Measurements from ENCODE around the gene LIMS1. TPM values are rescaled to one million over a fixed set of nuclear protein-coding genes. Genes with fewer than 3 reads are reported as not detected.
"Not testable (repeated sequence)": the region's sequence is repeated elsewhere in the genome, so short reads cannot be mapped to it uniquely, and the experiment has no call there.

The LIMS1 gene
- total RNA-seq, 4 donors from 2014 or later, result 55.5 to 87.2 (median 68.7) TPM

DNA sequence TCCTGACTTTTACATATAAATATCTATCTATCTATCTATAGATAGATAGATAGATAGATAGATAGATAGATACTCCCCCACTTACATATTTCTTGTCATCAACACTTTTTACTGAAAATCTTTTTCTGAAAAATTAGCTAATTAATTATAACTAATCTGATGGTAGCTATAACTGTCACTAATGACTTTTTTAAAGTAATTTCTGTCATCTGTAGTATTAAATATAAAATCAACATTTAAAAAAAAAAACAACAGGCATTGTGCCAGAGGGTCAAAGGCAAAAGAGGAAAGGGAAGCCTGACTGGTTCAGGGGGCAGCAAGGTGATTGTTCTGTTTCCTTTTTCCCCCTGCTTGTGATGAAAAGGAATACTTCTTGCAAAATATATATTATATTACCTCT lies 122.0 kb downstream of the LIMS1 start:
- not testable (repeated sequence) for H3K36me3 ChIP-seq; H3K9me3 ChIP-seq; H3K27me3 ChIP-seq; DNase-seq (ENCODE audit: low spot score in 2 of 2); H3K4me1 ChIP-seq; H3K4me3 ChIP-seq; H3K27ac ChIP-seq

DNA sequence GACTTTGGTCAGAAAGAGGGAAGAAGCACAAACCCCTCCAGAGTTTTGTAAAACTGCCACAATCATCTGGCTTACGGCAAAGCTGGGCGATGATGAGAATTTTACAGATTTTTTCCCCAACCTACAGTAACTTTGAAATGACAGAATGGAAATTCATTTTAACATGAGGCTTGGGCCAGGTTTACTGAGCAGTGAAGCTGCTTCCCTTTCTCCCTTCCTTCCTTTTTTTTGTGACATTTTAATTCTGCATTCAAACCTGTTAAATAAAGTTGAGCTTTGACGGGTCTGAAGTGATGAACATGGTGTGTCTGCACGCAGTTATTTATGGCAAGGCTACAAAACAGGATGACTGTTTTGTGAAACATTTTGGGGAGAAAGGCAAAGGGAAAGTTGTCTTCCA lies 123.2 kb downstream of the LIMS1 start:
- not testable (repeated sequence) for H3K9me3 ChIP-seq; H3K4me3 ChIP-seq; H3K4me1 ChIP-seq; H3K27ac ChIP-seq; H3K27me3 ChIP-seq; DNase-seq (ENCODE audit: low spot score in 2 of 2); H3K36me3 ChIP-seq
- 71% methylated on average over 4 of the region's 4 CpGs for WGBS

DNA sequence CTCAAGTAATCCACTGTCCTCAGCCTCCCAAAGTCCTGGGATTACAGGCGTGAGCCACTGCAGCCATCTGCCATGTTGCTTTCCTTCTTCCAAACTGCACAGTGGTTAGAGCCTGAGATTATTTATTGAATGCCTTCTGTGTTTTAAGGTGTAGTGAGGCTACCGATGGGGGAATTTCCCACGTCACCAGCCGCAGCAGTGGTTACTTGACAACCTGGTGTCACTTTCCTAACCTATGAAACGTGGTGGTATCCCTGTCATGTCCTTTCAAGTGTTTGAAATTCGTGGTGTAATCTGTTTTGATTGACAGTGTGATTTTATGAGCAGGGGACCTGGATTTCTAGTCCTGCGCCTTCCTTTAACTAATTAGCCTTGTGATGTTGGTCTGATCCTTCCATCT lies 124.3 kb downstream of the LIMS1 start:
- H3K27ac ChIP-seq; H3K27me3 ChIP-seq; H3K4me3 ChIP-seq; H3K9me3 ChIP-seq; H3K36me3 ChIP-seq; H3K4me1 ChIP-seq; DNase-seq (ENCODE audit: low spot score in 2 of 2): not testable (repeated sequence)
- 90% methylated on average over 2 of the region's 7 CpGs for WGBS

DNA sequence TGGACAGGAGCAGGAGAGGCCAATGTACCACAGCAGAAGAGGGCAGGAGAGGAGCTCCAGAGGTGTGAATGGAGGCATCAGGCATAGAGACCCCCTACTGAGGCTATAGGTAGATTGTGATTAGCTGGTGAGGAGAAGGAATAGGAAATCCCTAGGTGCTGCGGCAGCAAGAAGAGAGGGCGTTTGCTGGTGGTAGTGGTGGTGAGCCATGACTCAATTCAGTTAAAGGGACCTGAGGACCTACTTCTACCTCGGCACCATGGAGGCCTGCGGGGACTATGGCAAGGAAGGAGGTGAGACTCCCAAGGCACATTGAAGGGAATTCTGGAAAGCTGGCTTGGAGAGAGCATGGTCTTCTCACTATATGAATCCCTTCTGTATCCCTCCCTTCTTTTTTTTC lies 127.2 kb downstream of the LIMS1 start:
- H3K9me3 ChIP-seq; H3K36me3 ChIP-seq; H3K27ac ChIP-seq; H3K4me1 ChIP-seq; H3K4me3 ChIP-seq; H3K27me3 ChIP-seq; DNase-seq (ENCODE audit: low spot score in 2 of 2): not testable (repeated sequence)
- WGBS, result 68% methylated on average over 4 of the region's 4 CpGs

DNA sequence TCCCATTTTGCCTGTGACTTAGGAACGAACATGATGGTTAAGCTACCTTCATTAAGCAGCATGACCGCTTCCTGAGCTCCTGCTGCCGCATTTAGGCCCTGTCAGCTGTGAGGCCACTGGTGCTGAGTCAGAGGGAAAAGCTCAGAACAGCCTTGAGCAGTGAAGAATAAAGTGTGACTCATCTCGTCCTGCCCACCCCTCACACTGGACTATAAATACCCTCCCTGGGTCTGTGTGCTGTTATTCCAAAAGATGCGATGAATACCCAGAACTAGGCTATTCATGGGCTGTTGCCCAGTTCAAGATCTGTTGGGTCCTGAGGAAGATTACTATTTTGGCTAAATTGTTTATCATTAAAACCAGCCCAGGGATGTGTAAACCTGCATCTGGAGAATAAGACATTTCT lies 127.9 kb downstream of the LIMS1 start:
- H3K36me3 ChIP-seq; DNase-seq (ENCODE audit: low spot score in 2 of 2); H3K4me3 ChIP-seq; H3K27me3 ChIP-seq; H3K27ac ChIP-seq; H3K4me1 ChIP-seq; H3K9me3 ChIP-seq: not testable (repeated sequence)
- WGBS, result 54% methylated on average over 5 of the region's 5 CpGs

DNA sequence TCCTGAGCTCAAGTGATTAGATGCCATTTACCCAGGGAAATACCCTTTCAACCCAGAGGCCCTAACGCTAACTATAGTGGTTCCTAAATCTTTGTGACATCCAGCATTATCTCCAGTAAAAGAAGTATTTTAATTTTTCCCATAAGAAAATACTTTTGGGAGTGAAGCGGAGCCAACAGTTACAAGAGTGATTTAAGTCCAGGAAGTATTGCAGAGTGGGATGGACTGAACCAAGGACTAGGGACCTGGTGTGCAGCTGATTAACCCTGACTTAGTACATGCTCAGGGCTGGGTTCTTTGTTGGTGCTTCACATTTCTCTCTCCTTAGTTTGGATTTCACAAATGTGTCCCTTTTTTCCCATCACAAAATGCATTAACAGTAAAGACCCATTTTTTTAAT lies 129.1 kb downstream of the LIMS1 start:
- H3K27me3 ChIP-seq, H3K27ac ChIP-seq, H3K36me3 ChIP-seq: not testable (repeated sequence)

DNA sequence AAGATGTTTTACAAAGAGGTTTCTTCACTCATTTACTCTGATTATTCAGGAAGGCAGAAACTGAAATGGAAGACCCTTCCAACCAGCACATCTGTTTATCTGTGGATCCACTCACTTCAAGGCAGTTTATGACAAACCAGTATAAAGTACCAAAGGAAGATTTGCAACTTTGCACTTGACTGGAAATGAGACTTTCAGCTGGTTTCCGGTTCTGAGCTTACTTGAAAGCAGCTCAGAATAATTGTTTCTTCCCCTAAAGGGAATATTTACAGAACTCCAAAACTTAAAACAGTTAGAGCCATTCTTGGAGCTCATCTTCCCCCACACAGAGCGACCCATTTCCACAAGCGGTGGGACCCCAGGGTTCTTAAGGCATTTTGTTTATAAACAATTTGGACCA lies 129.8 kb downstream of the LIMS1 start:
- not testable (repeated sequence) for DNase-seq (ENCODE audit: low spot score in 2 of 2); H3K4me3 ChIP-seq; H3K36me3 ChIP-seq; H3K4me1 ChIP-seq; H3K27me3 ChIP-seq; H3K9me3 ChIP-seq; H3K27ac ChIP-seq
- WGBS, result 65% methylated on average over 3 of the region's 3 CpGs

More for the DNA sequence above, 129.1 kb downstream of the LIMS1 start:
- not testable (repeated sequence) for H3K9me3 ChIP-seq; H3K4me1 ChIP-seq; DNase-seq (ENCODE audit: low spot score in 2 of 2); H3K4me3 ChIP-seq
- WGBS, result 73% methylated on average over 2 of the region's 2 CpGs

DNA sequence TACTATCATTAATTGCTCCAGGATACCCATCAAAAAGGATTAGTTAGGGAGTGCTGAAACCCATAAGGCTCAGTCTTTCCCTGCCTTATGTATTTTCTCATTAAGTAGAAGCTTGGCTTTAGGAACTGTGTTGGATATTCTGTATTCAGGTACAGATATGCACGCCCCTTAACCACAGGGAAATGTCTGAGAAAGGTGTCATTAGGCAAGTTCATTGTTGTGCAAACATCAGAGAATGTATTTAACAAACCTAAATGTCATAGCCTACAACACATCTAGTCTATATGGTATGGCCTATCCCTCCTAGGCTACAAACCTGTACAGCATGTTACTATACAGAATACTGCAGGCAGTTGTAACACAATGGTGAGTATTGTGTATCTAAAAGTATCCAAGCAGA lies 130.7 kb downstream of the LIMS1 start:
- H3K27ac ChIP-seq; H3K9me3 ChIP-seq; H3K27me3 ChIP-seq; H3K4me3 ChIP-seq; H3K36me3 ChIP-seq; H3K4me1 ChIP-seq; DNase-seq (ENCODE audit: low spot score in 2 of 2): not testable (repeated sequence)
- WGBS, result 91% methylated on average over 1 of the region's 1 CpG

DNA sequence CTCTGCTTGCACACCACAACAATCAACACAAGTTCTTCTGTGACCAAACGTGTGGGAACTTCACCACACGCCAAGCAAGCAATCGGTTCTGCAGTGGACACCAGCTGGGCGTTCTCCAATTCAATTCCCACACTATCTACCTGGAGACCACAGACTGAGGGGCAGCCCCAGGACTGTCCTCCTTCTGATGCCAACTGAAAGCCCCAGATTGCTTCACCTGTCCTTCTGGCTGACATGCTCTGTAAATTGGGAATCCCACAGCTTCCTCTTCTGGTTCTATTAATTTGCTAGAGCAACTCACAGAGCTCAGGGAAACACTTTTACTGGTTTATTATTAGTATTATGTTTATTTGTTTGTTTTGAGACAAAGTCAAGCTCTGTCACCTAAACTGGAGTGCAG lies 131.7 kb downstream of the LIMS1 start:
- not testable (repeated sequence) for H3K9me3 ChIP-seq; H3K36me3 ChIP-seq; DNase-seq (ENCODE audit: low spot score in 2 of 2); H3K4me3 ChIP-seq; H3K27ac ChIP-seq; H3K27me3 ChIP-seq; H3K4me1 ChIP-seq
- WGBS, result 93% methylated on average over 4 of the region's 4 CpGs

DNA sequence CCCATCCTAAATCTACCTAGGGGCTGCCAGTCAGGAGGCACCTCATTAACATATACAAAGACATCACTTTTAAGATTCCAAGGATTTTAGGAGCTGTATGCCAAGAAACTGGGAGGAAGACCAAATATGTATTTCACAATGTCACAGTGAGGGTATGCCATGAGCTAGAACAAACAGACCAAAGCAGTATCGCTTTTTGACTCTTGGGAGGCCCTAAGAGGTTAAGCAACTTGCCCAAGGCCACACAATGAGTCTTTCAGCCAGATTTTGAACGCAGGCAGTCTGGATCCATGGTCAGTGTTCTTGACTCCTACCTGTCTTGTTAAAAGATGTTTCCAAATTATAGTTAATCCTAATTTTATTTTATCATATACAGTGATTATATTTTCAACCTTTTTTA lies 132.9 kb downstream of the LIMS1 start:
- H3K27me3 ChIP-seq; H3K9me3 ChIP-seq; DNase-seq (ENCODE audit: low spot score in 2 of 2); H3K4me3 ChIP-seq; H3K36me3 ChIP-seq; H3K4me1 ChIP-seq; H3K27ac ChIP-seq: not testable (repeated sequence)
- WGBS, result 81% methylated on average over 2 of the region's 2 CpGs

DNA sequence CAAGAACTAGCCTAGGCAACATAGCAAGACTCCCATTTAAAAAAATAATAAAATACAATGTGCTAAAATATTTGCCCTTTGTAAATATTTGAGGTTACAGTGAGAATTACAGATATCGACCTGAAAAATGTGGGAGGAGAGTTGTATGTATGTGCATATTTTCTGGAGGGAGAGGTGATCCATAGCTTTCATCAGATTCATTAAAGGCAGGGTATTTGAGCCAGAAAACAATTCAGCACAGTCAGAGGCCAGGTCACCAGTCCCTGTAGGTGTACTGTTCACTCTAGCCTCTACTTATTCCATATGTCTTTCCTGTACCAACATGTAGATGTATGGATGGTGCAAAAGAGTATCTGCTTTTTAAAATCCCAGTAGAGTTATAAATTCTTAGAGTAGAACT lies 136.0 kb downstream of the LIMS1 start:
- WGBS, result 91% methylated on average over 1 of the region's 1 CpG
- not testable (repeated sequence) for H3K4me1 ChIP-seq

DNA sequence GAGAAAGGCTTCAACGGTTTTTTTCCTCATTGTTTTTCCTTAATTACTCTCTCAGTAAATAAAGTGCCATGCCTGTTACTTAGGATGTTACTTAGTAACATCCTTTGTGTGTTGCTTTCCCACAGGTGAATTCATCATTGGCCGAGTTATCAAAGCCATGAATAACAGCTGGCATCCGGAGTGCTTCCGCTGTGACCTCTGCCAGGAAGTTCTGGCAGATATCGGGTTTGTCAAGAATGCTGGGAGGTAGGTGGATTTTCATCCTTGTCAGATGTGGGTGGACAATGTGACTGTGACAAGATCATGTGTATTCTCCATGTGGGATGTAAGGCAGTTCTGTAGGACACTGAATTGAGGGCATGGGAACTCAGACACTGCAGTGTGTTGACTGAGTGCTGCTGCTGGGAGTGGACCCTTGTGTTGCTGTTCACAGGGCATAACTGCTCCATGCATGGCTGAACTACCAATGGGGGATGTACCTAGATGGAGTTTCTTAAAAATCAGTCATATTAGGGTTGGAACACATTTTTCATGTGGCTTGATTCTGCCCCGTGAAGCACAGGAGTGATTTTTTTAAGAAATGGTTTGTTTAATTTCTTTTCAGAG lies 138.0 kb downstream of the LIMS1 start:
- WGBS, result 45% methylated on average over 2 of the region's 6 CpGs

More for the DNA sequence above, 136.0 kb downstream of the LIMS1 start:
- DNase-seq (ENCODE audit: low spot score in 2 of 2); H3K27ac ChIP-seq; H3K4me3 ChIP-seq; H3K9me3 ChIP-seq; H3K27me3 ChIP-seq: not testable (repeated sequence)
- H3K36me3 ChIP-seq, result peaks cover 13% of the 10 kb centered on the region

DNA sequence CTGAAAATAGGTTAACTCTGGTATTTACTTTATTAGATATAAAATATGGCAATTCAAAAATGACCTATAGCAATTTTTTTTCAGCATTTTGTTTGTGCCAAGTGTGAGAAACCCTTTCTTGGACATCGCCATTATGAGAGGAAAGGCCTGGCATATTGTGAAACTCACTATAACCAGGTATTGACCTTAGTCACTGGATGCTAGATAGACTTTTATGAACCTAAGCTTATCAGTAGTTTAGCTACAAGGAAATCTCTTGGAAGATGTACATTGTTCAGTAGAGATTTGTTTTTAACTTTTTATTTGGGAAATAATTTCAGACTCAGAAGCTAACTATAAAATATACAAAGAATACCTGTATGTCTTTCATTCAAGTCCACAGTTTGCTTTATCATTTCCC lies 142.3 kb downstream of the LIMS1 start:
- WGBS, result 100% methylated on average over 1 of the region's 1 CpG
- not testable (repeated sequence) for H3K9me3 ChIP-seq; DNase-seq (ENCODE audit: low spot score in 2 of 2); H3K4me3 ChIP-seq; H3K27me3 ChIP-seq; H3K27ac ChIP-seq; H3K4me1 ChIP-seq
- peaks cover 26% of the 10 kb centered on the region for H3K36me3 ChIP-seq

More for the DNA sequence above, 138.0 kb downstream of the LIMS1 start:
- H3K36me3 ChIP-seq, result peaks cover 13% of the 10 kb centered on the region
- H3K27ac ChIP-seq; H3K27me3 ChIP-seq; DNase-seq (ENCODE audit: low spot score in 2 of 2); H3K9me3 ChIP-seq; H3K4me1 ChIP-seq; H3K4me3 ChIP-seq: not testable (repeated sequence)

DNA sequence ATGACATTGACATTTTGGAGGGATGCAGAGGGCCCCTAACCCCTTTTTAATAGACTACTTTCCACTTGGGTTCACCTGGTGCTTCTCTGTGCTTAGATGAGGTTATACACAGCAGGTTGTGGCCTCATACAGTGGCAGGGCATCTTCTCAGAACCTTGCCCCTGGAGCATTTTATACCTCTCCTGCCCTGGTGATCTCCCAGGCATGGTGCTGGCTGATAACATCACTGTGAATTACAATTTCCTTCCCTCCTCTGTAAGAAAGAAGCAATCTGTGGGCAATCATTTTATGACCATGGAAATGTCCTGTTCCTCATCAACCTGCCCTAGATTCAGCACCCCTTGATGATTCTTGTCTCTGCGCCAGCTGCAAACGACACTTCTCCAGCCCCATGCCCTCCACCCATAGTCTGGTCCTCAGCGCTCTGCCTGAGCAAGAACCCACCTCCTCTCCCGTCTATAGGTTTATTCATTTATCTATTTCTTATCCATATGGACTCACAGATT lies 143.0 kb downstream of the LIMS1 start:
- not testable (repeated sequence) for H3K4me3 ChIP-seq; H3K9me3 ChIP-seq; DNase-seq (ENCODE audit: low spot score in 2 of 2); H3K27me3 ChIP-seq; H3K27ac ChIP-seq; H3K4me1 ChIP-seq
- 80% methylated on average over 4 of the region's 4 CpGs for WGBS
- H3K36me3 ChIP-seq, result peaks cover 33% of the 10 kb centered on the region

DNA sequence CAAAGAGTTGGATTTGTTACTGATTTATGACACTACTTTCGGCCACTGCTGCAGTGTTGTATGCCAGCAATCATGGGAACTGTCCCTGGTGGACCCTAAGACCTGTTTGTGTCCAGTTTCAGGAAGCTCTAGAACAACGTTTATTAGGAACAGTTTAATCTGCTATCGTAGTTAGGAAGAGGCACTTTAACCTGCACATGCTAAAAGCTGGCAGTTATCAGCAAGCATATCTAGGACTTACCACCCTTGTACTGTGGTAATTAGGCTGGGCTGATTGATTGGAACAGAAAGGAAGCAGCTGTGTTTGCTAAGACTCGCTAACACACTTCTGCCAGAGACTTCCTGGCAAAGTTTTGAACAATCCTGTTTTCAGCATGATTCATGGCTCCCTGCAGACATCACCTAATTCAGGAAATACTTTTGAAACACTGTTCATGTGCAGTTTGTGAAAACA lies 144.0 kb downstream of the LIMS1 start:
- H3K4me3 ChIP-seq; H3K9me3 ChIP-seq; DNase-seq (ENCODE audit: low spot score in 2 of 2); H3K27ac ChIP-seq; H3K4me1 ChIP-seq; H3K27me3 ChIP-seq: not testable (repeated sequence)
- H3K36me3 ChIP-seq, result peaks cover 34% of the 10 kb centered on the region
- 43% methylated on average over 4 of the region's 4 CpGs for WGBS
